Testis (tissue), 3 donors: ENCODE results near the gene LIN52. TPM values are rescaled to one million over a fixed set of nuclear protein-coding genes. Genes with fewer than 3 reads are reported as not detected.

Source experiments
- DNase-seq: peaks from one replicate; pipeline ENCODE4 v3.0.0-alpha.2; 2019
- H3K27ac ChIP-seq, 2 donors: fragments of 200-600 bp; sonication (generic); one replicate each; pipeline ENCODE4 v1.5.1; 2019
- H3K27me3 ChIP-seq: fragments of 200-600 bp; sonication (generic); one replicate; pipeline ENCODE4 v1.5.1; 2019
- H3K36me3 ChIP-seq: fragments of 200-600 bp; sonication (generic); one replicate; pipeline ENCODE4 v1.5.1; 2017; ENCODE audit warnings: low read depth; ENCODE audit errors: missing control alignments
- H3K4me1 ChIP-seq: fragments of 200-600 bp; sonication (generic); one replicate; pipeline ENCODE4 v1.5.1; 2019
- H3K4me3 ChIP-seq, 2 donors: fragments of 200-600 bp; sonication (generic); one replicate each; pipeline ENCODE4 v1.5.1; 2017 to 2019
- H3K9me3 ChIP-seq: fragments of 200-600 bp; sonication (generic); one replicate; pipeline ENCODE4 v1.5.1; 2017
- POLR2A ChIP-seq: fragments of 450-650 bp; IDR thresholded peaks from one replicate; pipeline ENCODE4 v1.6.1; 2017; ENCODE audit warnings: antibody characterized with exemption, mild to moderate bottlenecking, moderate library complexity
- WGBS, 2 donors: methylation state at CpG; one replicate each; pipeline ENCODE4 v1.1.5; 2018; 5-methylcytosine and 5-hydroxymethylcytosine counted together
- intact Hi-C: fragments of 100-400 bp; cut with DNase I; formaldehyde crosslinking; loops from one replicate; pipeline ENCODE4 v1.15.1; 2023; ENCODE audit warnings: low total_unique reads
- polyA plus RNA-seq: library from polyadenylated mRNA; stranded (reverse); fragments of 350-450 nt; fragmentation: Illumina TruSeq; extraction: RNeasy Lipid Tissue Mini Kit (QIAGEN cat#74804); gene quantifications from one replicate; pipeline ENCODE4 v1.2.3, GENCODE V29; 2014; ENCODE audit warnings: low read depth, low replicate concordance; ENCODE audit not compliant: insufficient read depth
- total RNA-seq, 2 donors: library from RNA; depleted of rRNA; stranded (reverse); fragments of >200 nt; gene quantifications; one replicate each; pipeline ENCODE4 v1.2.3, GENCODE V29; 2016
- TF ChIP-seq, protein P1 (sequence below), 3 experiments: fragments of 450-650 bp in 2 of 3; fragments of 200-600 bp in 1 of 3; sonication (generic) in 1 of 3; IDR thresholded peaks; one replicate each; pipeline ENCODE4 v1.5.1; 2016 to 2019; ENCODE audit warnings: antibody characterized with exemption in 3 of 3, mild to moderate bottlenecking in 2 of 3, moderate library complexity in 1 of 3

The LIN52 gene
- total and polyA plus RNA-seq, 3 donors from 2014 or later = 13.8 to 21.7 (median 18.9) TPM

- no peak overlapping the region for H3K4me3 ChIP-seq
- no peak overlapping the region for H3K27ac ChIP-seq
- H3K27me3 ChIP-seq = no peaks in the 10 kb centered on the region
- no peak for DNase-seq
- H3K9me3 ChIP-seq = no peaks in the 10 kb centered on the region
- no peaks in the 10 kb centered on the region for H3K36me3 ChIP-seq
- 86 to 90% methylated on average over 1 of the region's 1 CpG for WGBS, 2 donors
- H3K4me1 ChIP-seq = no peaks in the 10 kb centered on the region
- intact Hi-C loops = no loop called here
- no peak for TF ChIP-seq POLR2A
- TF ChIP-seq, protein P1, sequence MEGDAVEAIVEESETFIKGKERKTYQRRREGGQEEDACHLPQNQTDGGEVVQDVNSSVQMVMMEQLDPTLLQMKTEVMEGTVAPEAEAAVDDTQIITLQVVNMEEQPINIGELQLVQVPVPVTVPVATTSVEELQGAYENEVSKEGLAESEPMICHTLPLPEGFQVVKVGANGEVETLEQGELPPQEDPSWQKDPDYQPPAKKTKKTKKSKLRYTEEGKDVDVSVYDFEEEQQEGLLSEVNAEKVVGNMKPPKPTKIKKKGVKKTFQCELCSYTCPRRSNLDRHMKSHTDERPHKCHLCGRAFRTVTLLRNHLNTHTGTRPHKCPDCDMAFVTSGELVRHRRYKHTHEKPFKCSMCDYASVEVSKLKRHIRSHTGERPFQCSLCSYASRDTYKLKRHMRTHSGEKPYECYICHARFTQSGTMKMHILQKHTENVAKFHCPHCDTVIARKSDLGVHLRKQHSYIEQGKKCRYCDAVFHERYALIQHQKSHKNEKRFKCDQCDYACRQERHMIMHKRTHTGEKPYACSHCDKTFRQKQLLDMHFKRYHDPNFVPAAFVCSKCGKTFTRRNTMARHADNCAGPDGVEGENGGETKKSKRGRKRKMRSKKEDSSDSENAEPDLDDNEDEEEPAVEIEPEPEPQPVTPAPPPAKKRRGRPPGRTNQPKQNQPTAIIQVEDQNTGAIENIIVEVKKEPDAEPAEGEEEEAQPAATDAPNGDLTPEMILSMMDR (IDR thresholded peaks at IDR 0.05) = no peak
Measured at GRCh38 chr14:74126315-74127013, 41.7 kb downstream of the LIN52 start.

DNA sequence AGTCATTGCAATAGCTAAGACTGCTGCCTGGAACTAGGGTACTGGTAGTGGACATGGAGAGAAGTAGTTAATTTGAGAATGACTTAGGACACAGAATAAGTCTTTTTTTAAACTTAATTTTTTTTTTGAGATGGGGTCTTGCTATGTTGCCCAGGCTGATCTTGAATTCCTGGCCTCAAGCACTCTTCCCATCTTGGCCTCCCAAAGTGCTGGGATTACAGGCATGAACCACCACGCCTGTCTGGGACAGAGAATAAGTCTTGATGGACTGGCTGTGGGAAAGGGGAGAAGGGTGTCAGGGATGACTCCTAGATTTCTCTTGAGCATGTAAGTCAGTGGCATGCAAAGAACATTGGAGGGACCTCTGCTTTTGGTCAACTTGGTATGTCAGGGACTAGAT lies 42.9 kb downstream of the LIN52 start:
- Histone ChIP-seq H3K27me3 (no peaks in the 10 kb centered on the region), H3K27ac (no peak overlapping the region), H3K4me1 (no peaks in the 10 kb centered on the region), H3K4me3 (no peak overlapping the region), H3K36me3 (no peaks in the 10 kb centered on the region), H3K9me3 (no peaks in the 10 kb centered on the region)
- no peak for DNase-seq
- no peak for TF ChIP-seq POLR2A
- TF ChIP-seq, protein P1 (IDR thresholded peaks at IDR 0.05) = no peak
- 93 to 96% methylated on average over 1 of the region's 1 CpG for WGBS, 2 donors
- intact Hi-C loops = no loop called here

DNA sequence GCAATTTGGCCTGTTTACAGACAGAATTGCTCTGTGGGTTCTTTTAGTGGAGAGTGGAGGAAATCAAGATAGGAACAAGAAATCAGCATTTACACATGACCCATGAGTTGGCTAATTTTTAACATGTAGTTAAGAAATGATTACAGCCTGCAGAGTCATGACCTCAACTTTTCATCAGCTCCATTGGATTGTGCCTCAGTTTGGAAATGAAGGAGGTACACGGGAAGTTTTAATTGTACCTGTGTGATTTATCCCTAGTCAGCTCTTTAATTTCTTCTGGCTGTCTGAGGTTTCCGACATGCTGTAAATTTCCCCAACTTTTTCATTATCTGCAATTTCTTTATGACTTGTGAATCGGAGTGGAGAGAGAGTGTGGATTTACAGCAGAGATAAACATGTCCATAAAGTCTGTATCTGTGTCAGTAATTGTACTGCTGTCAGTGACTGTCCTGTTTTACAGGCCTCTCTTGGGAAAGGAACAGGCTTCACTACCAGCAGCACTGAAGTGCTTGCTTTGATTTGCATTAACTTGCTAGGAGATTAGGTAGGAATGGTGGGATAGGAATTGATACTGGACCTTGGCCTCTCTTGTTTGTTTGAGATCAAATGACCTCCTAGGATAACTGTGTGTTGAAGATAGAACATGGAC lies 49.2 kb downstream of the LIN52 start:
- 75 to 77% methylated on average over 3 of the region's 3 CpGs for WGBS, 2 donors
- intact Hi-C loops = no loop called here

GRCh38 chr14:74134484-74134883 lies 49.7 kb downstream of the LIN52 start:
- TF ChIP-seq POLR2A = no peak
- TF ChIP-seq, protein P1 (IDR thresholded peaks at IDR 0.05) = no peak
- Histone ChIP-seq H3K27ac (no peak overlapping the region), H3K27me3 (no peaks in the 10 kb centered on the region), H3K4me3 (no peak overlapping the region), H3K9me3 (no peaks in the 10 kb centered on the region), H3K4me1 (no peaks in the 10 kb centered on the region), H3K36me3 (no peaks in the 10 kb centered on the region)
- intact Hi-C loops = no loop called here
- no peak for DNase-seq

More for the DNA sequence above, 49.2 kb downstream of the LIN52 start:
- TF ChIP-seq, protein P1 (IDR thresholded peaks at IDR 0.05) = no peak
- TF ChIP-seq POLR2A = no peak
- Histone ChIP-seq H3K36me3 (no peaks in the 10 kb centered on the region), H3K4me3 (no peak overlapping the region), H3K4me1 (no peaks in the 10 kb centered on the region), H3K27ac (no peak overlapping the region), H3K9me3 (no peaks in the 10 kb centered on the region), H3K27me3 (no peaks in the 10 kb centered on the region)
- DNase-seq = no peak

DNA sequence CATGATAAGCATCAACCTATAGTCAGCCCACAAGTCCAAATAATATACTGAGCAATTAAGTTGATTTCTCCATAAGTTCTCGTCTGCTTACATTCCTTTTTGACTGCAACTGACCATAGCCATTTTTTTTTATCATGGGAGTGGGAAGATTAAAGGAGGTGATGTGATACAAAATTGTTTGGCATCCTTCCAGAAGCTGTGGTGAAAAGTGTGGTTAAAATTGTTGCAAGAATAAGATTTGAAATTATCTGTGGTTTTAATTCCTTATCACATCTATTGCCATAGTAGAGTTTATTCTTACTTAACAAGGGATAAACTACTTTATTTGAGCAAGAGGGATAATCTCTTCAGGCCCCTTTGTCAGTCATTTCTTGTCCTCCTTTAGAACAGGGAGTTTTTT lies 50.7 kb downstream of the LIN52 start:
- 82 to 90% methylated on average over 1 of the region's 1 CpG for WGBS, 2 donors
- Histone ChIP-seq H3K4me3 (no peak overlapping the region), H3K27ac (no peak overlapping the region), H3K9me3 (no peaks in the 10 kb centered on the region), H3K4me1 (no peaks in the 10 kb centered on the region), H3K27me3 (no peaks in the 10 kb centered on the region), H3K36me3 (no peaks in the 10 kb centered on the region)
- intact Hi-C loops = no loop called here
- no peak for TF ChIP-seq POLR2A
- TF ChIP-seq, protein P1 (IDR thresholded peaks at IDR 0.05) = no peak
- no peak for DNase-seq
